Measurements from ENCODE around the gene NUDT16L1. TPM values are rescaled to one million over a fixed set of nuclear protein-coding genes. Genes with fewer than 3 reads are reported as not detected.
"Not testable (repeated sequence)": the region's sequence is repeated elsewhere in the genome, so short reads cannot be mapped to it uniquely, and the experiment has no call there.

The NUDT16L1 gene
- total and polyA plus RNA-seq, 9 of the 15 experiments (the other 6 are each of a cell fraction or from before 2014, with no cell fraction given): 1.4 to 37.6 (median 13.7) TPM

DNA sequence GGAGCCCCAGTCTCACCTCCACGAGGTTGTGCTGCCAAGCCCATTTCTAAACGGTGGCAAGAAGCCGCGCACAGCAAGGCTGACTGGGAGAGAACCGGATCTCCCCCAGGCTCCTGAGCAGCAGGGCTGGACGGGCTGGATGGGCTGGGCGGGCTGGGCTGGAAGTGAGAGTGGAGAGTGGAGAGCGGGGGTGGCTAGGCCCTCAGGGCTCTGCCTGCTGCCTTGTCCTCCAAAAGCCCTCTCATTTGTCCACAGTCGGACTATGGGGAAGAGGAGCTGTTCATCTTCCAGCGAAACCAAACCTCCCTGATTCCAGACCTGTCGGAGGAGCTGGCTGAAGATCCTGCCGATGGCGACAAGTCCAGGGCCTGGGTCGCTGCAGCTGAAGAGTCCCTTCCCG lies 44.2 kb downstream of the NUDT16L1 start (continued):
- TF ChIP-seq CLOCK (CRISPR knock-in tag; IDR thresholded peaks at IDR 0.05; ENCODE audit: borderline replicate concordance) (no peak), FUS (optimal IDR thresholded peaks at IDR 0.05; ENCODE audit: low read depth, low read length) (no peak)

DNA sequence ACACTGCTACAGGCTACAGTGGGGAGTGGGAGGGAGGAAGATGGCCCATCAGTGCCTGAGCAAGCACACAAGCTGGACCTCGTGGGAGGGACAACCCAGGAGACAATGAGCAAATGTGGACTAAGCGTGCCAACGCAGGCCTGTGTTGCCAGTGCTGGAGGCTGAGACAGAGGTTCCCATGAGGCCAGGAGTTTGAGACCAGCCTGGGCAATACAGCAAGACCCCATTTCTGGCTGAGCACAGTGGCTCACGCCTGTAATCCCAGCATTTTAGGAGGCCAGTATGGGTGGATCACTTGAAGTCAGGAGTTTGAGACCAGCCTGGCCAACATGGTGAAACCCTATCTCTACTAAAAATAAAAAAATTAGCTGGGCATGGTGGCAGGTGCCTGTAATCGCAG lies 45.0 kb downstream of the NUDT16L1 start:
- POLR2A ChIA-PET: interaction anchor here (0.6 to 1.1 kb wide), 3 partner anchors 14 to 146 kb away, joined by 3 read pairs; no protein-coding TSS in a partner anchor
- H3K9me1 ChIP-seq (ENCODE audit: control insufficient read depth, insufficient read depth, low read length); H3K4me3 ChIP-seq; in situ Hi-C loops (cut with MboI); H3K27ac ChIP-seq (ENCODE audit: extremely low read depth, low read depth, low read length); FAIRE-seq; H3K79me2 ChIP-seq (ENCODE audit: control insufficient read depth, insufficient read depth, low read length); BruUV-seq (replicated peaks); DNase-seq (ENCODE audit: extremely low read depth in 1 of 4, low spot score in 3 of 4); intact Hi-C loops (cut with micrococcal nuclease); H2AFZ ChIP-seq (ENCODE audit: low read depth, low read length); H3K9me3 ChIP-seq (replicated peaks; ENCODE audit: control insufficient read depth, insufficient read depth, low read depth, low read length); H3K27me3 ChIP-seq (ENCODE audit: control insufficient read depth in 2 of 2, insufficient read depth in 2 of 2, low read length in 2 of 2); H4K20me1 ChIP-seq (replicated peaks; ENCODE audit: control insufficient read depth, insufficient read depth, low read length); H3K36me3 ChIP-seq (ENCODE audit: control insufficient read depth, insufficient read depth, low read length); CTCF ChIA-PET (ENCODE audit: low intra/inter-chr PET ratio); H3K4me2 ChIP-seq (ENCODE audit: insufficient read depth, low read length); ATAC-seq: not testable (repeated sequence)
- Histone ChIP-seq H3K4me1 (replicated peaks in 1 of 2; ENCODE audit: control insufficient read depth in 2 of 2, insufficient read depth in 2 of 2, low read length in 2 of 2) (peaks cover 0 to 20% of the 10 kb centered on the region in 2 experiments; a peak in 3 of 5 replicates), H3K9ac (ENCODE audit: insufficient read depth in 1 of 2, low read depth in 2 of 2, low read length in 2 of 2) (peak overlapping the region in 1 of 2 experiments; percentile 55; a peak in 1 of 4 replicates)
- peak; percentile 92 for TF ChIP-seq ZNF121 (CRISPR knock-in tag; conservative IDR thresholded peaks at IDR 0.05)
- WGBS (ENCODE audit: insufficient coverage, low coverage, missing lambda C conversion rate): 55% methylated on average over 5 of the region's 5 CpGs
